Measurements from ENCODE around the gene TUSC2. TPM values are rescaled to one million over a fixed set of nuclear protein-coding genes. Genes with fewer than 3 reads are reported as not detected.

The TUSC2 gene
- 15.4 and 17.6 TPM in 2 replicates for total RNA-seq (2014; rRNA removed; shearing (Covaris generic))
- polyA plus RNA-seq (2014; cell fraction: nucleus; rRNA removed): 28.0 and 64.0 TPM in 2 replicates

DNA sequence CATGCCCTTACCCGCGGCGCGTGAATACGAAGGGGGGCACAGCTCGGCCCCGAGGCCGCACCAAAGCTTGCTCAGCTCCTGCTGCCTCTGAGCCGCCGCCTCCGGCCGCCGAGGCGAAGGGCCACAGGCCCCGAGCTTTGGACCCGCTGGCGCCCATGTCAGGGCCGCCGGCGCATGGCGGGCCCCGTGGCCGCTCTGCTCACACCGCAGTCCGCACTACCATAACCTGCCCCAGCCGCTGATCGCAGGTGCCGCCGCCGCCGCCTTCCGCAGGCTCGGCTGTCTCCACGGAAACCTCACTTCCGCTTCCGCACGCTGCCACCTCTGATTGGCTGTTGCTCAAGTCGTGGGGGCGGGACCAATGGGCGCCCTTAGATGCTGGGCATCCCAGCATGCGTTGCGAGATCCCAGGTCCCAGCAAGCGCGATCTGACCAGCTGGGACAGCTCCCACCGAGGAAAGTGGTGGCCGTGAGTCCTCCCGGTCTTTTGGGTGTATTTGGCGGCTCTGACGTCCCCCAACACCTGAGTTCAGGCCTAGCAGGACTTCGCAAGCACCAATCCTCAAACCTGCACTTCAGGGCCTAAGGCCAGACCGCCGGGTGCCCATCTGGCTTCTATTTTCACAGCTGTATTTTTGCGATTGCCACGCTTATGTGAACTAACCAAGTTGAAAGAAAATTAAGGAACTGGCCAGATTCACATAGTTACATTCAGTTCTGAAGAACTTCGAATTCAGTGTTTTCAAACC, at the start of gene TUSC2:
TUSC2 (minus strand) TSS at position 281 of the 749 bp plus-strand sequence; CDS start at position 157, 124 bp downstream.
- peak; percentile 94 for DNase-seq (ENCODE audit: extremely low read depth, low read depth)

DNA sequence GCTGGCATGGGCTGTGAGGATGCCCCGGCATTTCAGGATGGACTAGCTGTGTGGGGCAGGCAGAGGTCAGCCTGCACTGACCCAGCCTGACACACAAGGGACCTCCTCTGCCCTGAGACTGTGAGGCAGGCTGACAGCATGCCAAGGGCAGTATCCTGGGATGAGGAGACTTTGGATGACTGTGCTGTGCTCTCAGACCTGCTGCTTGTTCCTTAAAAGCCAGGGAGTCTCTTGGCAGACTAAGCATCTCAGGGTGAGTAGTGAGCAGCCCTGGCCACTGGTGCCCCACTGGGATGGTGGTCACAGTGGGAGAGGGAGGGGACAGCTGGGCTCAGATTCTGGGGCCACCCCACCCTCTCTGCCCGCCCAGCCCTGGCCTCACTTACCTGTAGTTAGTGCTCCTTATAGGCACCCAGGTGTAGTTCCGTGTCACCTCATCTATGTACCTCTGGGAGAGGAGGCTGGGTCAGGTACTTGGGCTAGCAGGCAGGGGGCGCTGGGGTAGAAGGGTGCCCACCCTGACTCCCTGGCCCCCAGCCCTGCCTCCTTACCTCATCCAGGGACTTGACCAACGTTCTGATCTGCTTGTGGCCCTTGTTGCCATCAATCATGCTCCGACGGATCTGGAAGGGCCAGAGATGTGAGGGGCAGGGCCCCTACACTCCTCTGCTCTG, 47.4 kb upstream of the TUSC2 start:
- no peak for DNase-seq (ENCODE audit: extremely low read depth, low read depth)

DNA sequence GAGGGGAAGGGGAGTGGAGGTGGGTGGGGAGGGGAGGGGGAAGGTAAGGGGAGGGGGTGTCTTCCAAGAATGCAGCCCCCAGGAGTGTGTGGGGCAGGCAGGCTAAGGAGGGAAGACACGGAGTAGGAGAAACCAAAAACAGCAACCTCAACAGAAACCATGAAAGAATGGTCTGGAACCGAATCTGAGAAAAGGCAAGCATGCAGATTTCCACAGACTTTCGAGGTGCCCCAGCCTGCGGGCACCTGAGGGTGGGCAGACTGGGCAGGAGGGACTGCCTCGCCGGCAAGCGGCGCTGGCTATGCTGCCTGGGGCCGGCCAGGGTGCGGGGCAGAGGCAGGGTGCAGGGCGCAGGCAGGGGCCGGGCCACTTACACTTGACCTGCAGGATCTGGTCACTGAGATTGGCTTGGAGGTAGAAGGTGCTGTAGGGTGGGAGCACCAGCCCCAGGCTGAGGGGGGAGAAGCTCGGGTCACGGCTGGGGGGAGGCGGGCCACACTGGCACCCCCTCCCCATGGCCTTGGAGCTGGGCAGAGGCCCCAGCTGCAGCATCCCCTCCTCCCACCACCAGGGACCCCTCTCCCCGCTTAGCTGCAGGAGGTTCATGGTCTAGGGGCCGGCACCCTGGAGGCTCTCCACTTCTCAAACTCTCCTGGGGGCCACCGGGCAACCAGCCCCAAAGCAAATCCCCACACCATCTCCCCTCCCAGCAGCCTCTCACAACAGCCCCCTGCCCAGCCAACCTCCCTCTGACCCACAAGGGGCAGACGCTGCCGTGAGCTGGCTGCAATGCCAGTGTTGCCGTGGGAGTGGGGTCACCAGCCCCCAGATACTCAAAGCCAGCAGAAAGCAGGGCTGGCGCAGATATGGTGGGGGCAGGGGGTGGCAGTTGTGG, 46.6 kb upstream of the TUSC2 start:
- no peak for DNase-seq (ENCODE audit: extremely low read depth, low read depth)

GRCh38 chr3:50373146-50374051, 45.4 kb upstream of the TUSC2 start:
- no peak for DNase-seq (ENCODE audit: extremely low read depth, low read depth)

DNA sequence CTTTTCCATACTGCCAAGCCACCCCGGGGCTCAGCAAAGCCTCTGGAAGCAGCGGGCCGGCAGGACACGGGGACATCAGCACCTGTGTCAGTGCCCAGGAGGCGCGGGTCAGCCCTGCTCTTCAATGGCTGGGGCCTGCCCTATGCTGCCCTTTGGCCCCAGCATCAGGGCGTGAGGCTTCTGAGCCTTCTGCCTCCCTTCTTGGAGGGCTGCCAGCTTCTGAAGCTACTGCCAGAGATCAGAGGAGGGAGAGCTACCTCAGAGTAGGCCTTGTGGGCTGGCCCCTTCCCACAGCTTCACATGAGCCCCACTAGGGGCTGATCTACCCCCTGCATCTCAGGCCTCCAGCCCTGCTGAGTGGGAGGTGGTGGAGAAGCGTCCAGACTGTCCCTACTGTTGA, 44.3 kb upstream of the TUSC2 start:
- DNase-seq (ENCODE audit: extremely low read depth, low read depth): no peak

DNA sequence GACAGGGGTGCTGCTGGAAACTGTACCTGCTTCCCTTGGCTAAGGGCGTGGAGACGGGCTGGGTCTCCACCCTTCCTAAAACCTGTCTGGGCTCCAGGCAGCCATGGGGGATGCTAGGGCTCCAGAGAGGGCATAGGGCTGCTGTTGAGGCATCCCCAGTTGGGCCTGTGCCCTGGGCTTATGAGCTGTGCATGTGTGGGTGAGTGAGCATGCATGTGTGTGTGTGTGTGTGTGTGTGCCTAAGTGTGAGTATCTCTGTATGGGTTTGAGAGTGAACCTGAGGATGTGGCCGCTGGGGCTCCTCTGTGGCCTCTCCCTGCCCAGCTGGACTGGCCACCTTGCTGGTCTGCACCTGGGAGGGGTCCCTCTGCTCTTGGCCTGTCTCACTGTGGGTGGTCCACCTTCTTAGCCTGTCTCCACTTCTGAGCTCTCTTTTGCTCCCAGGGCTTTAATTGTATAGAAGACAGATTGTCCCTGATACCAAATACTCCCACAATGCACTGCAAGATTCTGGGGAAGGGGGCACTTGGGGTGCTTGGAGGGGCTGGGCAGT, 43.2 kb upstream of the TUSC2 start:
- no peak for DNase-seq (ENCODE audit: extremely low read depth, low read depth)

GRCh38 chr3:50370594-50370993, 42.6 kb upstream of the TUSC2 start:
- no peak for DNase-seq (ENCODE audit: extremely low read depth, low read depth)

DNA sequence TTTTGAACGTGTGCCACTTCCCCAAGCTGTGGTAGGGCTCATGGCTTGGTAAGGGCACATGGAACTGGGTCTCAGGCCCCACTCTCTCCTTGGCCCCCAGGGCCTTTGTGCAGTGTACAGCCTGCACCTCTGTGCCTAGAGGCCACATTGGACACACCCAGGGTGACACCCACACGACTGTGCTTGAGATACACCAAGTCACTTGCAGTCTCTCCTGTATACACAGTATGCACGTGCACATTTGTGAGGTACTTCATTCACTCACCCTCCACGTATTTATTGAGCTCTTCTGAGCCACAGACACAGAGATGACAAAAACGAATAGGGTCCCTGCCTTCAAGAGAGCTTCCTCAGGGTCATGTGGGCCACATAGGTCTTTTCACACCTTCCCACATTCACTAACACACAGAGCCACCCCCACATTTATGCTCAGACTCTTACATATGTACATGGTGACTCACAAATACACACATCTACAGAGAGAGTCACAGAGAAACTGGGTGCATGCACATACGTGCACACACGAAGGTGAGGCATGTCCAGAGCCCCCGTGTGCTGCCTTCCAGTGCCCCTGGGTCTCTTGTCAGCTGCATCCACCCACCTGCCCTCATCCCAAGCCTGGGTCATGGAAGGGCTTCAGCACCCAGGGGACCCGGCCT, 41.1 kb upstream of the TUSC2 start:
- DNase-seq (ENCODE audit: extremely low read depth, low read depth): no peak

GRCh38 chr3:50365842-50366220, 37.8 kb upstream of the TUSC2 start:
- no peak for DNase-seq (ENCODE audit: extremely low read depth, low read depth)

DNA sequence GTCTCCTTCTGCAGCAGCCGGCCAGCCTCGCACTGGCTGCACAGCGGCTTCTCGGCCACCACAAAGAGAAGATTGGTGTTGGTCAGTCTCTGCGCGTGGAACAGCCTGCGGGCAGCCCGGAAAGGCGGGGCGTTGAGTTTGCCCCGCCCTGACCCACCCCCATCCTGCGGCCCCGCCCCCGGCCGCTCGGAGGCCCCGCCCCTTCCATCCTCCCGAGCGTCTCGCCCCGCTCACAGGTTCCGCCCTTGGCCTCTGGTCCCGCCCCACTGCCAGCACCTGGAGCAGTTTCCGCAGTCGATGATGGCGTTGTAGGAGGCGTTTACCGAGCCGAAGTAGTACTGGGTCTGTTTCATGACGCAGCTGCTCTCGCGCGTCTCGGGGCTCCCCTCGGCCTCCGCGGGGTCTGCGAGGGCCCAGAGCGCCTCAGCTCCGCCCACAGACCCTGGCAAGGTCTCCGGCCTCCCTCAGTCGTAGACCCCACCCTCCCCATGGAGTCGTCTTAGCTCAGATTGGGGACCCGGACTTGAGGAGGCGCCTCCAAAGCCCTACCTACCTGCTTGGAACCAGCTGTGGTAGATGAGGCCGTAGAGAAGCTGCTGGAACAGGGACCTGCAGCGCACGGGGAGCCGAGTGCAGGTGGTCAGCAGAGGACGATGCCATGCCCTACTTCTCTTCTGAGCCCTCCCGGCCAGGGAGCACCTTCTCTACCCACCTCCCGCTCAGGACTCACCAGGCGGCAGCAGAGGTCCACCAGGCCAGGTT, 37.2 kb upstream of the TUSC2 start:
- no peak for DNase-seq (ENCODE audit: extremely low read depth, low read depth)

DNA sequence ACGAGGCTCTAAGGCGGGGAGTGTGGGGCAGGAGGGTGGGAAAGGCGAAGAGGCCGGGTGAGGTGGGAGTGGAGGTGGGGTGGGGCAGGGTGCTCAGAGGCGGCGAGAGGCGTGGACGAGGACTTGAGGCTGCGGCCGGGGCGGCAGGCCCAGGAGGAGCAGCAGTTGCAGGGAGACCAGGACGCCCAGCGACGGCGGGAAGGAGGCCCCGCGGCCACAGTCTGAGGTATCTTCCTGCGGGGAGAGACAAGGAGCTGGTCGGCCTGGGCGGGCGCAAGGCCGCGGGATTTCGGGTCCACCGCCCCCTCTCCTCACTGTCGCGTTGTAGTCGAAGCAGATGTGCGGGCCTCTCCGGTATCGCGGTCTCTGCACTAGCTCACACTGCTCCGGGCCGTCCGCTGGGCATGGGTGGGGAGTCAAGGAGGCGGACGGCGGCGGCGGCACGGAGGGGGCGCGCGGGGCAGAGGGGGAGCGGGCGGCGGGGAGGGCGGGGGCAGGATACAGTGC, 36.6 kb upstream of the TUSC2 start:
- DNase-seq (ENCODE audit: extremely low read depth, low read depth): no peak

GRCh38 chr3:50359760-50360110, 31.7 kb upstream of the TUSC2 start:
- DNase-seq (ENCODE audit: extremely low read depth, low read depth): no peak

DNA sequence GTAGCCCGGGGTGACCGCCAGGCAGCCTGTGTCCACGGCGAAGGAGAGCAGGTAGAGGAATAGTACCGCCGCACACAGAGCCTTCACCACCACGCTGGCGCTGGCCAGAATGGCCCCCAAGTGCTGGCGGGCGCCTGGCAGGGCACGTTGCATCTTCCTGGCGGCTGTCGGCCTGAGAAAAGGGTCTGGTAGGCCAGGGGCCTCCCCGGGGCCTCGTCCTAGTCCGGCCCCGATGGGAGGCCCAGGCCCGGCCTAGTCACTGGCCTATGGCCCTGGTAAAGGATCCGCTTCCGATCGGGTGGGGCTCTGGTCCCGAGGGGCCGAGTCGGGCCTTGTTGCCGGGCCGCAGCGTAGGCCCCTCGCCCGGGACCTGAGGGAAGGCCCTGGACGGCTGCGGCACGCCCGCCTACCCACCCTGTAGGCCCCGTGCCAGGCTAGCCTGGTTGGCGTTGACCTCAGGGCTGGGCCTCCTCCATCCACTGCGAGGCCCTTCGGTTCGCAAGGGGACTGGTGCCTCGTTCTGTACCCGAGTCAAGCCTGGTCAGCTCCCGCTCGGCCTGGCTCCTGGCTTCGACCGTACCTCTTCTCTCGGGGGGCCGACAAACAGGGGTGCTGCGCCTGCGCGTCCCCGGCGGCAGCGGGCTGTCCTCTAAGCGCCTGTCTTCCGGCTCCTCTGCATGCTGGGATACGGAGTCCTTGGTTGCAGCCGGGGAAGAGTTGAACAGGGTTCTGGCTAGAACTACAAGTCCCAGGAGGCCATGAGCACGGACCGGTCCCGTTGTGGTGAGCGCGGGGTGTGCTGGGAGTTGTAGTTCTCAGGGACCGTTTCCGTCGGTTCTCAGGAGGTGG, 31.1 kb upstream of the TUSC2 start, which contains the start of gene TMEM115:
TMEM115 (minus strand) TSS at position 611 of the 849 bp plus-strand sequence; CDS start at position 153, 458 bp downstream.
- peak; percentile 96 for DNase-seq (ENCODE audit: extremely low read depth, low read depth)

GRCh38 chr3:50358355-50358910, 30.4 kb upstream of the TUSC2 start:
- no peak for DNase-seq (ENCODE audit: extremely low read depth, low read depth)

DNA sequence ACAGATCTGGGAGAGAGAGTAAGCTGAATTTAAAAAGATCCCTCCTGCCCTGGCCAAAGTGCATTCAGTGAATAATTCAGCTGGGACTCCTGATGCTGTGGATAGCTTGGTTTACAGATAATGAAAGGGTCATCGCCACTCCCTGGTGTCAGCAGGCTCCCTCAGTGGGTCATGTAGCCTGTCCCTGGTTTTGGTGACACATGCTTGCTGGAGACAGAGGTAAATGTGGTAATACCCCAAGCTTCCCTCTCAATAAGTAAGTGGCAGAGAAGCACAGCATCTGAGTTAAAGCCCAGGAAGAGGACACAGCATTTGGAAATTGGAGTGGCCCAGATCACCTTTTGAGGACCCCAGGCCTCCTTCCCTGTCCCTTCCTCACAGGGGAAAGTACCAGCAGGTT, 29.5 kb upstream of the TUSC2 start:
- no peak for DNase-seq (ENCODE audit: extremely low read depth, low read depth)

DNA sequence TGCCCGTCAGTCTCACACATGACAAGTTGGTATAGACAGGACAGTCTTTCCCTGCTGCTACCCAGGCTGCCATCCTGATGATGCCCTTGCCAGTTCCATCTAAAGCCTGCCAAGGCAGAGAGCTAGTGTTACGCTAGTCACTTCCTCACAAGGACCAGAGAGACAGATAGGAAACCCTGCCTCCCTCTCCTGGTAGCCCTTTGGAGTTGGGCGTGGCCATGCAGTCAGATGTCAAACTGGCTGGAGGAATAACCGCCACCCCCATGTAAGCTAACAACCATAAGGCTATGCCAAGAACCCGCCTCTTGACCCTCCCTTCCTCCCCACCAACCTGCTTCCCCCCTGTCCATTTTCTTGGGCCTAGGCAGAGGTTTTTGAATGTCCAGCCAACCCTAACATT, 28.5 kb upstream of the TUSC2 start:
- no peak for DNase-seq (ENCODE audit: extremely low read depth, low read depth)

Data from NCI-H460 (cell line).